NCI-H774 (cell line): ENCODE results near the gene MAMSTR.
"Not testable (repeated sequence)": the region's sequence is repeated elsewhere in the genome, so short reads cannot be mapped to it uniquely, and the experiment has no call there.

Experiments
- DNase-seq: peaks from one replicate; lab custom pipeline; 2025; lab: John Stamatoyannopoulos, UW

MAMSTR gene

GRCh38 chr19:48718711-48719231 is 754 bp downstream of the MAMSTR start:
- DNase-seq, result no peak

- not testable (repeated sequence) for DNase-seq
Measured at GRCh38 chr19:48718106-48718505, 1.4 kb downstream of the MAMSTR start.

GRCh38 chr19:48716562-48717291 is 2.8 kb downstream of the MAMSTR start:
- DNase-seq, result peak; percentile 11

DNA sequence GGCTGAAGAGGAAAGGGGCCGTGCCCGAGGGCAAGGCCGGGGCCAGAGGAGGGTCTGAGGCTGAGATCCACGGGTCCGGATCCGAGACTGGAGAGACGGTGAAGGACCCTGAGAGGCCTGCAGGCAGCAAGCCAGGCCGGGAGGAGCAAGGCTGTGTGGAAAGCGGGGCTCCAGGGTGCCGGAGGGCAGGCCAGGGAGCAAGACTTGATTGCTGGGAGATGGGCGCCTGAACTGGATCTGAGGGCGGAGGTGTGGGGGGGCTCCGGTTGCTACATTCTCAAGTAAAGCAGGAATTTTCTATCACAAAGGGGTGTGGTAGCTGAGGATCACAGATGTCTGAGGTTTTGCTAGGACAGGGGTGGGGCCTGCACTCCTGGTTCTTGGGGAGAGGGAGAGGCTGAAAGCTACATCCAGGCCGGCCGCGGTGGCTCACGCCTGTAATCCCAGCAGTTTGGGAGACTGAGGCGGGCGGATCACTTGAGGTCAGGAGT is 3.8 kb downstream of the MAMSTR start:
- no peak for DNase-seq

DNA sequence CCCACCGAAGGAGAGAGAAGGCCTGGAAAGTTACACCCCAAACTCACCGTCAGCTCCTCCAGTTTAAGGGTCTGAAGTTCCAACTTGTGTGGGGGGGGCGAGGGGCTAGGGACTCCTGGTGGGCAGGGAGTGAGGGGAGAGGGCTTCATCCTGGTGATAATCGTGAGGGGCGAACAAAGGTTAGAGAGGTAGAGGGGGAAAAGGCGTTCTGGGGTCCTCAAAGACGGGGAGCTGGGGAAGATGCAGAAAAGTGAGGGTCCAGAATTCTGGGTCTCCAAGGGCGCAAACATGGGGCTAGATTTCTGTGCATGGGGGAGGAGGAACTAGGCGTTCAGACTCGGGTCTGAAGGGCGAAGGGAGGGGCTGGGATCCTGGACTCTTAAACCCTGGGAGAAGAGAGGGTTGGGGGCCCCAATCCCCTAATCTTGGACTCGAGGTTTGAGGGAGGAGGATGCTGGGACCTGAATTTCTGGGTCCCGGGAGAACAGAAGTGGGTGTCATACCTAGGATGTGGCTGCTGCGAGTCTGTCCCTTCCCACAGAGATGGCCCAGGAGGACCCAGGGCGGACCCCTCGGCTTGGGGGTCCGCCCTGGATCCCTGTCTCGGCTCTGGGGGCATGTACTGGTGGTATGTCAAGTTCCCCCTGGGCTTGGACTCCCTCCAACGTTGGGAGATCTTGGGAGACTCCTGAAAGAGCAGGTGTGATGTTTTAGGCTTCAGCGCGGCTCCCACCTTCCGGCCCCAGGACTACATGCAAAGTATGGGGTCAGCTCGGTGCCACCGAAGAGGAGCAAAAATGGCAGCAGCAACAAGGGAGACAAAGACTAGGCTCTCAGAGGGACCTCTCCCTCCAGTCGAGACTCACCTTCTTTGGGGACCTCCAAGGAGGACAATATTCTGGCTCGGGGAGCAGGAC is 4.5 kb downstream of the MAMSTR start:
- no peak for DNase-seq

- peak; percentile 99 for DNase-seq
Measured at GRCh38 chr19:48713864-48714755, 5.4 kb downstream of the MAMSTR start.

- peak; percentile 45 for DNase-seq
Measured at GRCh38 chr19:48713041-48713863, 6.3 kb downstream of the MAMSTR start.

DNA sequence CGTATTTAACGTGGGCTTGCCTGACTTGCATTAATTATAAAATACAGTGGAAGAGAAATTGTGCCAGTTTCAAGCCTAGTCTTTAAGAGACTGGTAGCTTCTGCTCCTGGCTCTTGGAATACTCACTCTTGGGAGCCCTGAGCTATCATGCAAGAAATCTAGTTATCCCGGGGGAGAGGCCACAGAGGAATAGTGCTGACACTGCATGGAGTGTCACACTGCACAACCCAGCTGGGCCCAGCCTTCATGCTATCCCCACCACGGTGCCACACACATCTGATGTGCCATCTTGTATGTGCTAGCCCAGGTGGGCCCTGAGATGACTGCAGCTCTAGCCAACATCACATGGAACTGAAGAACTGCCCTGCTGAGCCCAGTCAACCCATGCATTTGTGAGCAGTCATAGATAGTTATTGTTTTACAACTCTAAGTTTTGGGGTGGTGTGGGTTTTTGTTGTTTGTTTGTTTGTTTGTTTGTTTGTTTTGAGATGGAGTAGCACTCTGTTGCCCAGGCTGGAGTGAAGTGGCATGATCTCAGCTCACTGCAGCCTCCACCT is 8.3 kb downstream of the MAMSTR start:
- no peak for DNase-seq

GRCh38 chr19:48708471-48708870 is 11.1 kb downstream of the MAMSTR start:
- no peak for DNase-seq

DNA sequence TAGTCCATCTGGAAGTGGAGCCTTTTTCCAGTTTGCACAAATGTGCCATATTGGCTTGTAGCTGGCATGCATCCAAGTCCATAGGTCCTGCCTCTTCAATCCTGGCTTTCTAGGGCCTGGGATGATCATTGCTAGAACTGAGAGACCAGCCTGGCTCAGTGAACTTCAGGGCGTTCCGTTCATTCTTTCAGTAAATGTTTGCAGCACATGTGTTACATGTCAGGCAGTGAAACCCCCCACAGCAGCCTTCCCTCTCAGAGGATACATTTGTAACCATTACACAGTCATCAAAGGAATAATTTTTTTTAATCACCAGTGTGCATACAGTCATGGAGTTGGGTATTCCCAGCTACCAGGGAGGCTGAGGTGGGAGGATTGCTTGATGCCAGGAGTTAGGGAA is 14.1 kb downstream of the MAMSTR start:
- DNase-seq, result no peak

GRCh38 chr19:48703316-48703715 is 16.2 kb downstream of the MAMSTR start:
- DNase-seq, result no peak

DNA sequence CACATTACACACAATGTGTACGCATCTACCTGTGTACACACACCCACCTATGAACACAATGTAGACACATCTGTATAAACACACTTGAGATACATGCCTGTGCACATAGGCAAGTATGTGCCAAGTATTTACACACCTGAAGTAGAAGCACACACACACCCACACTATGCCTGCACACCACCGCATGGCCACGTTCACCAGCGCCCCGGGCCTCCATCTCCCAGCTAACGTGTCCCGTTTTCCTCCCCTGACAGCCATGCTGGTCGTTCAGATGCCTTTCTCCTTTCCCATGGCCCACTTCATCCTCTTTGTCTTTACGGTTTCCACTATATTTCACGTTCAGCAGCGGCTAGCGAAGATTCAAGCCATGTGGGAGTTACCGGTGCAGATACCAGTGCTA is 16.8 kb downstream of the MAMSTR start:
- no peak for DNase-seq

DNA sequence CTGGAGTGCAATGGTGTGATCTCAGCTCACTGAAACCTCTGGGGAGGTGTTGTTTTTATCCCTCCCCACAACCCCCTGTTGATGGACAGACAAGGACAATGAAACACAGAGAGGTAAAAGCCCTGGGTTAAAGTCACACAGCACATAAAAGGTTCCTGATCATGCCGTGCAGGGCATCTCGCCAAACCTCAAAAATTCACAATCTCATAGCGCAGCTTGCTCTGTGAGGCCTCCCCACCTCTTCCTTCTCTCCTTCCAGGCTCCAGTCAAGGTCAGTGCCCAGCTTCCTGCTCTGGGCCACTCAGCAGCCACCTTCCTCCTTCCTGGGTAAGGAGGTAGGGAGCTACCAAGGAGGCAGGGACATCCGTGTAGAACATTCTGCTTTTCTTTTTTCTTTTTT is 21.5 kb downstream of the MAMSTR start:
- DNase-seq, result no peak

DNA sequence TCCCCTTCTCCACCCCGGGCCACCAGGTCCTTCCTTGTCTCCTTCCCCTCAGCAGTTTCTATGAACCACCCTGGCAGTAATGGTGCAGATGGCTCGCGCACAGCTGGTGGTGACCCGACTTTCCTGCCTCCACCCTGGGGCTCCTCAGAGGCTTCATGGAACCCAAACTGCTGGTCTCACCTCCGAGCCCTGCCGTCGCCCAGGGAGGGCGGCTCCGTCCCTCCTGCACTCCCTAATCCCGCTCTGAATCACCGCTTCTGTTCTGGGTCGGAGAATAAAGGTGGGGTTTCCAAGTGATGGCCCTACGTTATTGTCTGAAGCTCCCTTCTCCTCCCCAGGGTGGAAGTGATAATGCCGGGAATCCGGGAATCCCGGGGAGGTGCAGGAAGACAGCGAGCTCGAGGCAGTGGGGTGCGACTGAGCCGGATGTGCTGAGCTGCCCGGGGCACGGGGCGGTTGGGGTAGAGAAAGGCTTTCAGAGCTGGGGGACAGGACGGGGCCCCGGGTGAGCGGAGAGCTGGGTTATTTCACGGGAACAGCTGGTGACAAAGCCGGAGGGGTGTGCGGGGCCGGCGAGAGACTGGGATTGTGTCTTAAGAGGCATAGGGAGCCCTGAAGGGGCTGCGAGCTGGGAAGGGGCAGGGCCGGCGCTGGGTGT is 23.0 kb downstream of the MAMSTR start:
- DNase-seq, result no peak

DNA sequence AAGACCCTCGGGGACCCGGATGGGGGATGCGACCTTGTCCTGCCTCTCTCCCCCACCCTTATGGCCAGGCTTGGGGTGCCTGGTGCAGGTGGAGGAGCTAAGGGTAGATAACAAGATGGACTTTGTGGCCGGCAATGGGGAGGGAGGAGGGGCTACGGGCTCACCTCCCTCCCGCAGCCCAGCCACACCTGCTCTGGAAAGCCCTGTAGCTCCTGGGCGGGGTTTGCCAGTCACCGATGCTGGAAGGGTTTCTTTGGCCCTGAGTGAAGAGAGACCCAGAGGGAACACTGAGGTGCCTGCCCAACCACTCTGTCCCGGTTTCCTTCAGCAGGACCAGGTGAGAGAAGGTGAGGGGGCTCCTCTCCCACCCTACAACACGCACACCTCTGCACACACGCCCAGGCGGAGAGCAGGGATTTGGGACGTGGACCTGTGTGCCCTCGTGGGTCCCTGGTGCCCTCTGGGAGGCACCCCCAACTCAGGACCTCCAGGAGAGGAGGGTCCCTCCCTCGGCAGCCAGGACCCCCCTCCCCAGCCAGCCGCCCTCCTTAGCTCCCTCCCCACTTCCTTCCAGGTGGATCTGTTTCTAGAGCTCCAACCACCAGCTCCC is 23.7 kb downstream of the MAMSTR start, which contains the start of gene FUT2:
Gene FUT2 (plus strand): TSS at position 229 of the 610 bp plus-strand sequence. CDS start 6,986 bp downstream, outside the sequence.
- peak; percentile 70 for DNase-seq

GRCh38 chr19:48693629-48694028 is 25.9 kb downstream of the MAMSTR start:
- not testable (repeated sequence) for DNase-seq

DNA sequence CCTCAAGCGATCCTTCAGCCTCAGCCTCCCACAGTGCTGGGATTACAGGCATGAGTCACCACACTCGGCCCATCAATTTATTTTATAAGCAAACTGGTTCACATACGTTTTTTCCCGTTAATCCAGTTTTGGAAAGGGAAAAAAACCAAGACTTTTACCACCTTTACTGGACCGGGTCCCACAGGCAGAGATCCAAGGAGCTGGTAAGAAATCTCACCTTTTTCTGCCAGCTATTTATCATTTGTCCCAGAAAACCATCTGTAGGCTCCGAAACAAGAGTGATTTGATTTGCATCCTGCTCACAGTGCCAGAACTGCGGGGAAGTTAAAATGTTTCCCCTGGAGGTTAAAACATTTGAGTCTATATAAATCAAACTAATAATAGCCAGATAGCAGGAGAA is 30.1 kb downstream of the MAMSTR start:
- DNase-seq, result no peak

- DNase-seq, result no peak
Measured at GRCh38 chr19:48687776-48688175, 31.7 kb downstream of the MAMSTR start.

- DNase-seq, result not testable (repeated sequence)
Measured at GRCh38 chr19:48686637-48687036, 32.9 kb downstream of the MAMSTR start.
